Kidney epithelial cell (primary cell): ENCODE data around the gene ZNF319. TPM values are rescaled to one million over a fixed set of nuclear protein-coding genes. Genes with fewer than 3 reads are reported as not detected.

Experiments
- DNase-seq: peaks from one replicate; pipeline ENCODE4 v3.0.0-alpha.2; 2010; ENCODE audit warnings: low read depth
- H3K27me3 ChIP-seq: 2 replicates; pipeline ENCODE4 v1.6.0; 2011; ENCODE audit warnings: low read length; ENCODE audit not compliant: control insufficient read depth, insufficient read depth
- H3K36me3 ChIP-seq: 2 replicates; pipeline ENCODE4 v1.5.1; 2011; ENCODE audit warnings: low read length; ENCODE audit not compliant: control insufficient read depth, insufficient read depth
- H3K4me3 ChIP-seq: 2 replicates; pipeline ENCODE4 v1.5.1; 2011; ENCODE audit warnings: low read depth, mild to moderate bottlenecking, control low read depth, low read length
- total RNA-seq: library from RNA; depleted of rRNA; stranded (reverse); fragments of >200 nt; gene quantifications from 2 replicates; pipeline ENCODE4 v1.2.3, GENCODE V29; 2015
- TF ChIP-seq, protein P1 (sequence below): IDR thresholded peaks from 2 replicates; pipeline ENCODE4 v1.5.1; 2011; ENCODE audit warnings: mild to moderate bottlenecking, moderate library complexity, low read length, control low read depth, inconsistent platforms; ENCODE audit not compliant: insufficient read depth, poor library complexity, severe bottlenecking

ZNF319 gene
- total RNA-seq, 1 donor from 2014 or later = 11.9 TPM

DNA sequence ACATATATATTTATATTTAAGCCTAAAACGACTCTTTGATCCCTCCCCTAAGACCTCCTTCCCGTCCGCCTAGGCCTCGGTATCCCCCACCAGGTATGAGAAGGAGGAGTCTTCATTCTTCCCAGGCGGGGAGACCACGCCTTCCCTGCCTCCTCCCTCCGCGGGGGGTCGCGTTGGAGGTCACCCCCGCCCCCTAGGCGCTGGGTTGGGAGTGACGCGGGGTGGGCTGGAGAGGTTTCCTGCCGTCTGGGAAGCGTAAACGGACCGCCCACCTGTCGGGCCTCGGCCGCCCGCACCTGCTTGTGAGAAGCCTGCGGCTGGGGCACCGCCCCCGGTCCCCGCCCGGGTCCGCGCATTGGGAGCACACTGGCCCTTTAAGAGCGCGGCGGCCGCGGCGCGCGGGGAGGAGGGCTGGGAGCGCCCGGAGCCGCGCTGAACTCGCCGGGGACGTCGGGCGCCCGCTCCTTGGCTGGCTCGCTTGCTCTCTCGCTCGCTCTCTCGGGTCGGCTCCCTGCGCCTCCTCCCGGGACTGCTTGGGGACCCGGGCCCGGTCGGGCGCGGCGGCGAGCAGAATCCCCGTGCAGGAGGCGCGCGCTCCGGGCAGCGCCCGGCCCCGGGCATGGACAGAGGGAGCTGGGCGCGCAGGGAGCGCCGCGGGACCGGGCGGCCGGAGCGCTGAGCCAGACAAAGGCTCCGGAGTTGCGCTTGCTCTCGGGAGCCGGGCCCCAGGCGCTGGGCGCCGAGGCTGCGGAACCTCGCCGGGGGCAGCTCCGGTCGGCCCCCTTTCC is 25.1 kb upstream of the ZNF319 start, which contains the start of gene MMP15:
Gene MMP15, plus strand, starts transcription at position 404 of the 788 bp plus-strand sequence. CDS start 597 bp downstream, outside the sequence.
- Histone ChIP-seq H3K27me3 (no peaks in the 10 kb centered on the region), H3K4me3 (peak within 1 kb of the TSS; percentile 60), H3K36me3 (no peaks in the 10 kb centered on the region)
- TF ChIP-seq, protein P1, sequence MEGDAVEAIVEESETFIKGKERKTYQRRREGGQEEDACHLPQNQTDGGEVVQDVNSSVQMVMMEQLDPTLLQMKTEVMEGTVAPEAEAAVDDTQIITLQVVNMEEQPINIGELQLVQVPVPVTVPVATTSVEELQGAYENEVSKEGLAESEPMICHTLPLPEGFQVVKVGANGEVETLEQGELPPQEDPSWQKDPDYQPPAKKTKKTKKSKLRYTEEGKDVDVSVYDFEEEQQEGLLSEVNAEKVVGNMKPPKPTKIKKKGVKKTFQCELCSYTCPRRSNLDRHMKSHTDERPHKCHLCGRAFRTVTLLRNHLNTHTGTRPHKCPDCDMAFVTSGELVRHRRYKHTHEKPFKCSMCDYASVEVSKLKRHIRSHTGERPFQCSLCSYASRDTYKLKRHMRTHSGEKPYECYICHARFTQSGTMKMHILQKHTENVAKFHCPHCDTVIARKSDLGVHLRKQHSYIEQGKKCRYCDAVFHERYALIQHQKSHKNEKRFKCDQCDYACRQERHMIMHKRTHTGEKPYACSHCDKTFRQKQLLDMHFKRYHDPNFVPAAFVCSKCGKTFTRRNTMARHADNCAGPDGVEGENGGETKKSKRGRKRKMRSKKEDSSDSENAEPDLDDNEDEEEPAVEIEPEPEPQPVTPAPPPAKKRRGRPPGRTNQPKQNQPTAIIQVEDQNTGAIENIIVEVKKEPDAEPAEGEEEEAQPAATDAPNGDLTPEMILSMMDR = no peak
- peak; percentile 54 for DNase-seq

DNA sequence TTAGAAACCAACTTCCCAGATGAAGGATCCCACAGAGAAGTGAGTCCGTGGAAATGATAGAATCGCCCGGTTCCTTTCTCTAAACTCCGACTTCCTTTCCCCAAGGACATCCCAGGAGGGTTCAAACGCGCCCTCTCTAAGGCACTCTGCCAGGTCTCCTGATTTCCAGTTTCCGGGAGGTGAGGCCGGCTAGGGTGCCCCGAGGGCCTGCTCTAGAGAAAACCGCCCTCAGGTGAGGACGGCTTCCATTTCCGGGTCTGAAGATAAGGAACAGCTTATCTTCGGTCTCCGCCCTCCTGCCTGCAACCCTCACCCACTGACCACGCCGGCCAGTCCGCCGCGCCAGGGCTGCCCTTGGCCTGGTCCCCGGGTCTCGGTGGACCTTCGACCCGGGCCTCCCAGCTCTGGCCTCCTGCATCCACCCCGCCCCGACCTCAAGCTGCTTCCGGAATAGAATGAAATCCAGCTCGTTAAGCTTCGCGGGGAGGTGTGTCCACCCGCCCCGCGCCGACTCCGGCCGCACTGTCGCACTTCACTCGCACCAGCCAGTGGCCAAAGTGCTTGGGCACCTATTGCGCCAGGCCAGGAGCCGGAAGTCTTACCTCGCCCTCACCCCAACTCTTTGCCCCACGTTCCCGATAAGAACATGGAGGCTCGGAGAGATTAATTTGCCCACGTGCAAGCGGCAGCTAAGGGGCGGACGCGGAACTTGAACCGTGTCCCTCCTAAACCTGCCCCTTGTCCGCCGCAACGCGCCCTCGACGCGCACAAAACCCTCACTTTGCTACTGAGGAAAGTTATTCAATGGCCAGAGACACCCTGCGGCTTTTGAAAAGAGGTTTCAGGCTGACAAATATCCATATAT is 24.2 kb upstream of the ZNF319 start:
- Histone ChIP-seq H3K36me3 (no peaks in the 10 kb centered on the region), H3K27me3 (no peaks in the 10 kb centered on the region), H3K4me3 (peak overlapping the region; percentile 60)
- no peak for DNase-seq
- TF ChIP-seq, protein P1 = no peak

DNA sequence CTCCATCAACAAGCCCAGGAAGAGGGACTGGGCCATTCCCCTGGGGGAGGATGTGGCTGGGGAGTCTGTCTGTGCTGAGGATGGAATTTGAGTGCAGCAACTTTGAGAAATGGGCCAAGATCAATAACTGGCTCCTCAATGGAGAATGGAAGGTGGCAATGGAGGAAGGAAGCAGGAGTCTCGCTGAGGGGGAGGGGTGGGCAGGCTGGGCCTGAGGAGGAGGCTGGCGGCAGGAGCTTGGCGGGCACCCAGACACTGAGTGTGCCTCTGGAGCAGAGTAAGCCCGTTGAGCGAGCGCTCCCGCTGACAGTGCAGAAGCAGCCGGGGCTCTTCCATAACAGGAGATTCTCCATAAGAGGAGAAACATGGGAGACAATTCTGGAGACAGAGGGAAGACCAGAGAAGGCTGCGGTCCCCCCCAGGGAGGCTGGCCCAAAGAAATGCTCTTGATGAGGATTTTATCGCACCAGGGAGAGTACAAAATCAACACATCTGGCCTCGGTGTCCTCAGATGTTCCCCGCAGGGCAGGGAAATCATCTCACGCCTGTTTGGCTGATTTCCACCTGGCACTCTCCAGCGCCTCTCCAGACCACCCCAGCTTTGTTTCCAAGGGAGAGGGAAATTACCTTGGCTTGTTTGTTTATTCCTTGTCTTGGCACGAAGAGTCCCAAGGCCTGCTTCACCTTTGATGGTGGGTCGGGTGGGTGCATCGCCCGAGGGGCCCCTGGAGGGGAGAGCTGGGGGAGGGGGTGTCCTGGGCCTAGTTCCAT is 22.3 kb upstream of the ZNF319 start:
- Histone ChIP-seq H3K36me3 (no peaks in the 10 kb centered on the region), H3K27me3 (no peaks in the 10 kb centered on the region), H3K4me3 (no peak overlapping the region)
- TF ChIP-seq, protein P1 = no peak
- DNase-seq = no peak

DNA sequence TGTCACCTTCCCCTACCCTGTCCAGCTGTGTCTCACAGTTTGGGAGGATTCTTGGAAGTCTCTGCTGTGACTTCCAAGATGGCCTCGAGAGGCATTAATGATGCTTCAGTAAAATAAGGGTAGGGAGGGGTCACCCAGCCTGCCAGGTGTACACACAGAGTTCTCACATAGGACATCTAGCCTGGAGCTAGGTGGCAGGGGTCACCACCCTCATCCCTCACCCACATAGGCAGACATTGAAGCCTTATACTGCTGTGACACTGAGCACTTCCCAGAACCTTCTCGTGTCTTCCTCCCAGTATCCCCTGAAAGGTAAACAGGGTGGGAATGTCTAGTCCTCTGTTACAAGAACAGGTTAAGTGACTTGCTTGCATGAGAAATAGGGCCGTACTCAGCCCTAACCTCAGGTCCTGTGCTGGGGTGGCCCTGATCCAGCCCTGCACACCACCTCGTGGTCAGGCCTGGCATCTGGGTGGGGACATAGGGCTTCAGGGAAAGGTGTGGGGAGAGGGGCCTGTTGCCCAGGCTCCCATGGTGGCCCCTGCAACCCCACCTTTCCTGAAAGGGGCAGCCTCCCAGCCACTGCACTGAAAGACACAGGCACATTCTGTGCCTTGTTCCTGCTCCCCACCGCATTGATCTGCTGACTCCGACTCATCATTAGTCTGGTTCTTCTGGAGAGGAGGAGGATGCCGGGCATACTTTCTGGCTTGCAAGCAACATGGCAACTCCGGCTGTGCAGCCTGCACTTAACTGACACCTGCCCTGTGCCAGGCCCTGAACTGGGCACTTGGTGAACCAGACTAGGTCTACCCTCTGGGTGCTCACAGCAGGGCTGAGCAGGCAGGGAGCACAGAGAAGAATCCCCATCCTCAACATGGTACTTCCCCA is 21.4 kb upstream of the ZNF319 start:
- TF ChIP-seq, protein P1 = no peak
- DNase-seq = peak; percentile 61
- H3K4me3 ChIP-seq = no peak overlapping the region
- H3K27me3 ChIP-seq = no peaks in the 10 kb centered on the region
- H3K36me3 ChIP-seq = no peaks in the 10 kb centered on the region
